HEK293T (cell line): ENCODE data around the gene FOXK2.

Experiments used
- CTCF ChIA-PET: fragments of 350-600 bp; formaldehyde crosslinking; extraction: SDS; loops from one replicate; lab custom pipeline; 2021; ENCODE audit warnings: antibody characterized with exemption, inconsistent platforms; lab: Yijun Ruan, JAX
- POLR2A ChIA-PET: fragments of 350-600 bp; formaldehyde crosslinking; extraction: SDS; loops from one replicate; lab custom pipeline; 2020; ENCODE audit warnings: antibody characterized with exemption, inconsistent platforms; lab: Yijun Ruan, JAX
- DNase-seq: peaks from one replicate; pipeline ENCODE4 v3.0.0; 2012; ENCODE audit warnings: mixed read lengths; ENCODE audit errors: extremely low spot score
- ARNT ChIP-seq: fragments of 450-650 bp; IDR thresholded peaks from 2 replicates; pipeline ENCODE4 v1.6.1; 2017; ENCODE audit warnings: mild to moderate bottlenecking
- BHLHE40 ChIP-seq: fragments of 450-650 bp; IDR thresholded peaks from 2 replicates; pipeline ENCODE4 v1.6.1; 2016; ENCODE audit warnings: mild to moderate bottlenecking, moderate library complexity, borderline replicate concordance
- CTBP1 ChIP-seq: fragments of 450-650 bp; IDR thresholded peaks from 2 replicates; pipeline ENCODE4 v1.6.1; 2016; ENCODE audit warnings: borderline replicate concordance
- ELF4 ChIP-seq: fragments of 450-650 bp; IDR thresholded peaks from 2 replicates; pipeline ENCODE4 v1.6.1; 2017; ENCODE audit warnings: antibody characterized with exemption
- FOXA1 ChIP-seq: fragments of 450-650 bp; IDR thresholded peaks from 2 replicates; pipeline ENCODE4 v1.6.1; 2016; ENCODE audit warnings: mild to moderate bottlenecking
- FOXK2 ChIP-seq: fragments of 450-650 bp; IDR thresholded peaks from 2 replicates; pipeline ENCODE4 v1.6.1; 2016; ENCODE audit warnings: mild to moderate bottlenecking
- FOXM1 ChIP-seq: fragments of 450-650 bp; IDR thresholded peaks from 2 replicates; pipeline ENCODE4 v1.6.1; 2017; ENCODE audit warnings: mild to moderate bottlenecking, borderline replicate concordance
- HDGF ChIP-seq: fragments of 450-650 bp; IDR thresholded peaks from 2 replicates; pipeline ENCODE4 v1.6.1; 2017; ENCODE audit warnings: antibody characterized with exemption, borderline replicate concordance
- L3MBTL2 ChIP-seq: fragments of 450-650 bp; conservative IDR thresholded peaks from 2 replicates; pipeline ENCODE4 v1.6.1; 2016; ENCODE audit warnings: mild to moderate bottlenecking
- LEF1 ChIP-seq: fragments of 450-650 bp; IDR thresholded peaks from 2 replicates; pipeline ENCODE4 v1.6.1; 2017; ENCODE audit warnings: mild to moderate bottlenecking, borderline replicate concordance
- NFRKB ChIP-seq: fragments of 450-650 bp; IDR thresholded peaks from 2 replicates; pipeline ENCODE4 v1.6.1; 2016; ENCODE audit warnings: mild to moderate bottlenecking, moderate library complexity
- SP1 ChIP-seq: fragments of 450-650 bp; IDR thresholded peaks from 2 replicates; pipeline ENCODE4 v1.6.1; 2017
- SUZ12 ChIP-seq: fragments of 450-650 bp; IDR thresholded peaks from 2 replicates; pipeline ENCODE4 v1.6.1; 2016; ENCODE audit warnings: mild to moderate bottlenecking
- TARDBP ChIP-seq: fragments of 450-650 bp; IDR thresholded peaks from 2 replicates; pipeline ENCODE4 v1.6.1; 2016
- ZNF384 ChIP-seq: fragments of 450-650 bp; IDR thresholded peaks from 2 replicates; pipeline ENCODE4 v1.6.1; 2016
- TF ChIP-seq, protein P1 (sequence below): fragments of 450-650 bp; IDR thresholded peaks from 2 replicates; pipeline ENCODE4 v1.6.1; 2016

Gene FOXK2

DNA sequence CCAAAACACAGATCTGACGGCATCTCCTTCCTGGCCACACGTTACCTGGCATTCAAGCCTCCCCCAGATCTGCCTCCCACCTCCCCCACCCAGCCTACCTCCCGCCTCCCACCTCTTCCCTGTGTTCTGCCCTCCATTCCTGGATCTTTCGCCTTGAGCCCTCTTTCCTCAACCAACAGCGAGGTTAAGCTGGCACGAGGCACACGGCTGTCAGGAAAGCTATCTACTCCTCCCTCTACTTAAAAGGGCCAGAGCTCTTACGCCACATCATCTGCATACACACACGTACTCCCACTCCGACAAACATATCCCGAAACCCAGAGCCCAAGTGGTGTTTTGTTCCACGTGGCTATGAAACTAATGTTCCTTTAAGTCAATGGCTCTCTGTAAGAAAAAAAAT lies 110.7 kb downstream of the FOXK2 start:
- ChIA-PET POLR2A (no interaction called here), CTCF (no interaction called here)
- no peak for TF ChIP-seq FOXA1
- DNase-seq, result no peak

DNA sequence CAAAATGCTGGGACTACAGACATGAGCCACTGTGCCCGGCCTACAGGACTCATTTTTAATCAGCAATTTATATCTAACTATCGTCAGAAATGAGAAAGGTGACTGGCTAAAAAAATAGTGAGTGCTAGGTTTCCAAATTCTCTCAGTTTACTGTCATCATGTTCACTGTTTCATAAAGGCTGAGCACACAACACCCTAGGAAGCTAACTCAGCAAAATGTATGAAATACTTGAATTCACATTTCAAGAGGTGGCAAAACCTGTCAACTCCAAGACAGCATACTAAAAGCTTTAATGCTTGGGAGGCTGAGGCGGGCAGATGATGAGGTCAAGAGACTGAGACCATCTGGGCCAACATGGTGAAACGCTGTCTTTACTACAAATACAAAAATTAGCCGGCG lies 112.0 kb downstream of the FOXK2 start:
- DNase-seq, result no peak
- TF ChIP-seq FOXM1 (no peak), BHLHE40 (no peak)
- ChIA-PET CTCF (no interaction called here), POLR2A (no interaction called here)

DNA sequence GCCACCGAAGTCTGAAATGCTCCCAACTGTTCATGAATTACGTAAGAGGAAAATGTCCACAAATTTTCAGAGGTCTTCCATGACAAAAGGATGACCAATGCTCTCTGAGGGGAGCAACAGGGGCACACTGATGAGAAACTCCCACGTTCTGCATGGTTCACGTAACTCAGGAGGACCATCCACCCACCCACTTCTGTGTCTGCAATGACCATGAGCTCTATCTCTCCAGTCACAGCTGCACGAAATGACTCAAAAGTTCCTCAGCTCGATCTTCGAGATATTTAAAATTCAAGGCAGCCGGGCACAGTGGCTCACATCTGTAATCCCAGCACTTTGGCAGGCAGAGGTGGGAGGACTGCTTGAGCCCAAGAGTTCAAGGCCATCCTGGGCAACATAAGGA lies 112.9 kb downstream of the FOXK2 start:
- ChIA-PET CTCF (no interaction called here), POLR2A (no interaction called here)
- no peak for DNase-seq
- no peak for TF ChIP-seq ELF4
- no peak for TF ChIP-seq BHLHE40
- no peak for TF ChIP-seq FOXA1
- TF ChIP-seq SP1, result no peak
- TF ChIP-seq, protein P1, sequence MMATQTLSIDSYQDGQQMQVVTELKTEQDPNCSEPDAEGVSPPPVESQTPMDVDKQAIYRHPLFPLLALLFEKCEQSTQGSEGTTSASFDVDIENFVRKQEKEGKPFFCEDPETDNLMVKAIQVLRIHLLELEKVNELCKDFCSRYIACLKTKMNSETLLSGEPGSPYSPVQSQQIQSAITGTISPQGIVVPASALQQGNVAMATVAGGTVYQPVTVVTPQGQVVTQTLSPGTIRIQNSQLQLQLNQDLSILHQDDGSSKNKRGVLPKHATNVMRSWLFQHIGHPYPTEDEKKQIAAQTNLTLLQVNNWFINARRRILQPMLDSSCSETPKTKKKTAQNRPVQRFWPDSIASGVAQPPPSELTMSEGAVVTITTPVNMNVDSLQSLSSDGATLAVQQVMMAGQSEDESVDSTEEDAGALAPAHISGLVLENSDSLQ, result no peak
- no peak for TF ChIP-seq SUZ12
- TF ChIP-seq ZNF384, result no peak
- no peak for TF ChIP-seq FOXK2
- no peak for TF ChIP-seq NFRKB
- no peak for TF ChIP-seq HDGF
- TF ChIP-seq ARNT, result no peak
- no peak for TF ChIP-seq LEF1
- no peak for TF ChIP-seq CTBP1
- no peak for TF ChIP-seq FOXM1
- TF ChIP-seq L3MBTL2, result no peak
- TF ChIP-seq TARDBP, result no peak

DNA sequence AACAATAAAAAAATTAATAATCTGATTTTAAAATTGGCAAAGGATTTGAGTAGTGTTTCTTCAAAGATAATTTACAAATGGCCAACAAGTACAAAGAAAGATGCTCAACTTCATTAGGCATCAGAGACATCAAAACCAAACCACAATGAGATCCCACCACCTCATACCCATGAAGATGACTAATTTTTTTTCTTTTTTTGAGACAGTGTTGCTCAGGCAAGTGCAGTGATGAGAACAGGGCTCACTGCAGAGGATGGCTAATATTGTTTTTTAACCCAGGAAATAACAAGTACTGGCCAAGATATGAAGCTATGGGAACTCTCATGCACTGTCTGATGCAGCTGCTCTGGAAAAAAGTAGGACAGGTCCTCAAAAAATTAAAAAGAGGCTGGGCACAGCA lies 113.8 kb downstream of the FOXK2 start:
- DNase-seq, result no peak
- ChIA-PET CTCF (no interaction called here), POLR2A (no interaction called here)
- no peak for TF ChIP-seq FOXK2
- no peak for TF ChIP-seq FOXA1
- TF ChIP-seq ARNT, result no peak
- TF ChIP-seq L3MBTL2, result no peak

DNA sequence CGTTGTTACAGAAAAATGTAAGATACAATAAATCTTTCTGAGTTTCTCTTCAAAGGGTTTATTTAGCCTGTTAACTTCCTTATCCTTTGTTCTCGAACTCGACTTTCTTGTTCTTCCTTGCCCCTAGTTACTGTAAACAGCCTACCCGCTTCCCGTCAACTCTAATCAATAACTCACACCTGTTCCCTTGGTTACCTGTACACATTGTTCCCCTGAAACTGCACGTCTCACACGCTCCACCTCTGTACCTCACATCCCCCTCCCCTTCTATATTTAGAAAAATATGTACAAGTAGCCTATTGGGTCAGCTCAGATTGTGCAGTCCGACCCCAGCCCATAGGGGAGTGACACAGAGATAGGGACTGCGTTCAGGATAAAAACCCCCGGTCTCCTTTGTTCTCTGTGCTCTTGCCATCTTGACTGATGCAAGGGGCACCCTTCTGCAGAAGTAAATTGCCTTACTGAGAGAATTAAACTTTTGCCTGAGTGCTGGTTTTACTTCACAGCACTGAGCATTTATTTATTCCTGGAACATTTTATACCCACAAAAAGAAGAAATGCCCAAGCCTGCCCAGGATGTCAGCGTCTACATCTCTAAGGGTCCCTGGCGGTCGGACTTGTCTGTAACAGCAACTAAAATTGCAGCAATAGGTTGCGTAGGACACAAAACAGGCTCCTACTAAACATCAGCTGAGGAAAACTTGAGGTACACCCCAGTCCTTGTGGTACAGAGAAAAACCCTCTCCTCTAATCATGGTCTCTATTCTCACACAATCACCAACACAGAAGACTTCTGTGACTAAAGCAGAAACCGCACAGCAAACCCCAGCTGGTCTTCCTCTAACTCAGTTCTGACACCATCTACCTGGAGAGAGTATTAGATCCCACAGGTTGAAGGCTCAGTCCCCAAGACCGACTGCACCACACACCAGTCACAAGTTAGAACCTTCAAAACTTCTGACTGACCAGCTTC lies 117.4 kb downstream of the FOXK2 start:
- ChIA-PET POLR2A (no interaction called here), CTCF (no interaction called here)
- no peak for TF ChIP-seq FOXA1
- no peak for TF ChIP-seq ELF4
- no peak for TF ChIP-seq SP1
- no peak for DNase-seq

DNA sequence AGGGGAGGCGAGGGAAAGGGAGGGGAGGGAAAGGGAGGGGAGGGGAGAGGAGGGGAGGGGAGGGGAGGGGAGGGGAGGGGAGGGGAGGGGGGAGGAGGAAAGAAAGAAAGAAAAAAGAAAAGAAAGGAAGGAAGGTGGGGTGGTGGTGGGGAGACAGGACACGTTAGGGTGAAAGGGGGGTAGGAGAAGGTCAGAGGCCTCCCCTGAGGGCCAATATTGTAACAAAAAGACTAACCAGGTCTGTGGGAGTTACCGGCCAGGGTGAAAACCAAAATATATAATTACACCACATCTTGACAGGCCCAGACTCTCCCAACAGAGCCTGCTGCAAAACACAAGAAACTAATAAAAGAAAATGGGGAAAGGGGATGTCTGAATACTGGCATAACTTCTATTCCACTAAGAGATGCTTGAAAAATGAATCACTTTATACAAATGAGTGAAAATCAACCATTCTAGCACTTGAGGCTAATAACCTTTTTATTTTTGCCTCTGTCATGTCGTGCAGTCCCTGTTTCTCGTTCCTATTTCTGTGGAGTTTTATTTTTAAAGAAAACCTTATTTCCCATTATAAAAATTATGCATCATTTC lies 118.7 kb downstream of the FOXK2 start:
- POLR2A ChIA-PET, result no interaction called here
- DNase-seq, result no peak
- CTCF ChIA-PET, result no interaction called here
- TF ChIP-seq L3MBTL2, result no peak
- TF ChIP-seq CTBP1, result no peak
- TF ChIP-seq HDGF, result no peak
- TF ChIP-seq ARNT, result no peak
- TF ChIP-seq SP1, result no peak
- TF ChIP-seq FOXM1, result no peak
- TF ChIP-seq FOXA1, result no peak
- no peak for TF ChIP-seq FOXK2
- TF ChIP-seq TARDBP, result no peak
- no peak for TF ChIP-seq ZNF384
- no peak for TF ChIP-seq BHLHE40
- TF ChIP-seq SUZ12, result no peak

DNA sequence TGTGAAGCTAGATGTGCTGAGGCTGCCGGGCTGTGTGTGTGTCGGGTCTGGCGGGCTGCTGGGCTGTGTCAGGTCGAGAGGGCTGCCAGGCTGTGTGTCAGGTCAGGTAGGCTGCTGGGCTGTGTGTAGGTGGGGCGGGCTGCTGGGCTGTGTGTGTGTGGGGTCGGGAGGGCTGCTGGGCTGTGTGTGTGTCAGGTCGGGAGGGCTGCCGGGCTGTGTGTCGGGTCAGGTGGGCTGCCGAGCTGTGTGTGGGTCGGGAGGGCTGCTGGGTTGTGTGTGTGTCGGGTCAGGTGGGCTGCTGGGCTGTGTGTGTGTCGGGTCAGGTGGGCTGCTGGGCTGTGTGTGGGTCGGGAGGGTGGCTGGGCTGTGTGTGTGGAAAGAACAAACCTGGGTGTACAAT lies 120.1 kb downstream of the FOXK2 start:
- ChIA-PET POLR2A (no interaction called here), CTCF (no interaction called here)
- no peak for DNase-seq
- TF ChIP-seq SP1 (no peak), LEF1 (no peak), HDGF (no peak), SUZ12 (no peak), BHLHE40 (no peak), ZNF384 (no peak), FOXM1 (no peak), TARDBP (no peak), NFRKB (no peak), FOXK2 (no peak), ELF4 (no peak)
- TF ChIP-seq, protein P1, result no peak
